IPS DF 6.9 (cell line): ENCODE measurements around the gene STAMBPL1.

Experiments used
- DNase-seq: peaks from one replicate; pipeline ENCODE4 v3.0.0-alpha.2; 2013; ENCODE audit warnings: low read depth, low spot score
- H3K27ac ChIP-seq: one replicate; pipeline ENCODE4 v1.5.1; 2013; ENCODE audit warnings: low read length, control low read depth
- H3K27me3 ChIP-seq: 2 replicates; pipeline ENCODE4 v1.6.1; 2013; ENCODE audit warnings: mild to moderate bottlenecking, low read length; ENCODE audit not compliant: control insufficient read depth, insufficient read depth
- H3K36me3 ChIP-seq: 2 replicates; pipeline ENCODE4 v1.6.1; 2013; ENCODE audit warnings: low read length; ENCODE audit not compliant: control insufficient read depth, insufficient read depth
- H3K4me1 ChIP-seq: 2 replicates; pipeline ENCODE4 v1.6.1; 2013; ENCODE audit warnings: low read length; ENCODE audit not compliant: control insufficient read depth, insufficient read depth
- H3K4me3 ChIP-seq: 2 replicates; pipeline ENCODE4 v1.5.1; 2013; ENCODE audit warnings: mild to moderate bottlenecking, low read length
- H3K9me3 ChIP-seq: 2 replicates; pipeline ENCODE4 v1.6.1; 2013; ENCODE audit warnings: low read length, inconsistent platforms; ENCODE audit not compliant: control insufficient read depth, insufficient read depth
- WGBS: extraction: QIAGEN DNeasy Blood & Tissue Kit; methylation state at CpG from one replicate; pipeline ENCODE4 v1.1.7; 2013; ENCODE audit warnings: mixed read lengths, missing lambda C conversion rate; ENCODE audit not compliant: insufficient read length, insufficient coverage; 5-methylcytosine and 5-hydroxymethylcytosine counted together

STAMBPL1 gene

GRCh38 chr10:88962336-88962735 lies 82.3 kb downstream of the STAMBPL1 start:
- H3K9me3 ChIP-seq, result no peaks in the 10 kb centered on the region
- no peaks in the 10 kb centered on the region for H3K27me3 ChIP-seq
- no peak for DNase-seq
- no CpG with 5 or more reads among the region's 2 CpGs for WGBS
- no peak overlapping the region for H3K27ac ChIP-seq
- H3K4me3 ChIP-seq, result no peak overlapping the region
- H3K4me1 ChIP-seq, result no peaks in the 10 kb centered on the region
- H3K36me3 ChIP-seq, result no peaks in the 10 kb centered on the region

GRCh38 chr10:88963318-88963717 lies 83.3 kb downstream of the STAMBPL1 start:
- no peaks in the 10 kb centered on the region for H3K4me1 ChIP-seq
- no peak overlapping the region for H3K4me3 ChIP-seq
- no peaks in the 10 kb centered on the region for H3K9me3 ChIP-seq
- H3K27ac ChIP-seq, result no peak overlapping the region
- DNase-seq, result no peak
- WGBS, result no CpG with 5 or more reads among the region's 2 CpGs
- H3K36me3 ChIP-seq, result no peaks in the 10 kb centered on the region
- no peaks in the 10 kb centered on the region for H3K27me3 ChIP-seq

- Histone ChIP-seq H3K4me3 (no peak overlapping the region), H3K4me1 (no peaks in the 10 kb centered on the region), H3K27ac (no peak overlapping the region), H3K9me3 (no peaks in the 10 kb centered on the region), H3K27me3 (no peaks in the 10 kb centered on the region), H3K36me3 (no peaks in the 10 kb centered on the region)
- DNase-seq, result no peak
- WGBS, result no CpG with 5 or more reads among the region's 1 CpG
Observed at GRCh38 chr10:88964360-88964759, 84.3 kb downstream of the STAMBPL1 start.

- Histone ChIP-seq H3K4me3 (no peak overlapping the region), H3K4me1 (no peaks in the 10 kb centered on the region), H3K9me3 (no peaks in the 10 kb centered on the region), H3K36me3 (no peaks in the 10 kb centered on the region), H3K27me3 (no peaks in the 10 kb centered on the region), H3K27ac (no peak overlapping the region)
- DNase-seq, result no peak
- WGBS, result no CpG with 5 or more reads among the region's 3 CpGs
Observed at GRCh38 chr10:88964869-88965415, 84.9 kb downstream of the STAMBPL1 start.

- Histone ChIP-seq H3K27me3 (no peaks in the 10 kb centered on the region), H3K4me3 (no peak overlapping the region), H3K36me3 (no peaks in the 10 kb centered on the region), H3K4me1 (no peaks in the 10 kb centered on the region), H3K9me3 (no peaks in the 10 kb centered on the region), H3K27ac (no peak overlapping the region)
- no CpG with 5 or more reads among the region's 3 CpGs for WGBS
- DNase-seq, result no peak
Observed at GRCh38 chr10:88966797-88967196, 86.8 kb downstream of the STAMBPL1 start.

- Histone ChIP-seq H3K9me3 (no peaks in the 10 kb centered on the region), H3K4me1 (no peaks in the 10 kb centered on the region), H3K4me3 (no peak overlapping the region), H3K27ac (no peak overlapping the region), H3K27me3 (no peaks in the 10 kb centered on the region), H3K36me3 (no peaks in the 10 kb centered on the region)
- WGBS, result no CpG with 5 or more reads among the region's 2 CpGs
- DNase-seq, result no peak
Observed at GRCh38 chr10:88968391-88968790, 88.3 kb downstream of the STAMBPL1 start.

GRCh38 chr10:88971221-88972061 lies 91.4 kb downstream of the STAMBPL1 start:
- H3K27ac ChIP-seq, result no peak overlapping the region
- DNase-seq, result no peak
- H3K36me3 ChIP-seq, result no peaks in the 10 kb centered on the region
- no peaks in the 10 kb centered on the region for H3K9me3 ChIP-seq
- no peaks in the 10 kb centered on the region for H3K27me3 ChIP-seq
- no CpG with 5 or more reads among the region's 5 CpGs for WGBS
- no peak overlapping the region for H3K4me3 ChIP-seq
- no peaks in the 10 kb centered on the region for H3K4me1 ChIP-seq
